Effector memory CD8-positive, alpha-beta T cell (primary cell): ENCODE measurements around the gene MAN1A1.
A peak's percentile ranks its signal among the peaks of the same experiment; 100 is the strongest.

Source experiments
- ATAC-seq: fragments of 150-1000 bp; cut with Tn5 transposase; replicated peaks from 2 replicates; pipeline ENCODE4 v1.10.0; 2021; ENCODE audit warnings: mild to moderate bottlenecking, moderate library complexity
- DNase-seq, 3 experiments: peaks; one replicate each; pipeline ENCODE4 v3.0.0; 2021
- H3K27ac Mint-ChIP-seq, 2 donors: one replicate each; pipeline ENCODE4 v1.8.0; 2022; ENCODE audit warnings: mild to moderate bottlenecking in 2 of 2, mixed read lengths in 2 of 2, moderate library complexity in 2 of 2
- H3K27me3 Mint-ChIP-seq, 2 donors: one replicate each; pipeline ENCODE4 v1.8.0; 2022; ENCODE audit warnings: mixed read lengths in 2 of 2
- H3K36me3 Mint-ChIP-seq: one replicate; pipeline ENCODE4 v1.8.0; 2022; ENCODE audit warnings: mild to moderate bottlenecking, moderate library complexity, mixed read lengths; ENCODE audit not compliant: insufficient read depth
- H3K4me1 Mint-ChIP-seq, 2 donors: one replicate each; pipeline ENCODE4 v1.8.0; 2022; ENCODE audit warnings: low read depth in 2 of 2, mixed read lengths in 2 of 2
- H3K4me3 Mint-ChIP-seq, 2 donors: one replicate each; pipeline ENCODE4 v1.8.0; 2022; ENCODE audit warnings: mild to moderate bottlenecking in 2 of 2, mixed read lengths in 2 of 2, moderate library complexity in 2 of 2
- H3K9me3 Mint-ChIP-seq, 2 donors: one replicate each; pipeline ENCODE4 v1.8.0; 2022; ENCODE audit warnings: mixed read lengths in 2 of 2

Gene MAN1A1

DNA sequence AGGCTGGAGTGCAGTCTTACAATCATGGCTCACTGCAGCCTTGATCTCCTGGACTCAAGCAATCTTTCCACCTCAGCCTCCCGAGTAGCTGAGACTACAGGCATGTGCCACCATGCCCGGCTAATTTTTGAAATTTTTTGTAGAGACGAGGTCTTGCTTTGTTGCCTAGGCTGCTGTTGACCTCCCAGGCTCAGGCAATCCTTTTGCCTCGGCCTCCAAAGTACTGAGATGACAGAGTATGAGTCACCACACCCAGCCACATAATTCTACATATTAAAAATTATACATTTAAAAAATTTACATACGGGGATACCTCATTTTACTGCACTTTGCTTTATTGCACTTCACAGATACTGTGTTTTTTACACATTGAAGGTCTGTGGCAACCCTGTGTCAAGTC is 115.1 kb downstream of the MAN1A1 start:
- H3K36me3 Mint-ChIP-seq = peaks cover 19% of the 10 kb centered on the region
- H3K9me3 Mint-ChIP-seq = no peaks in the 10 kb centered on the region
- no peaks in the 10 kb centered on the region for H3K27me3 Mint-ChIP-seq
- no peak overlapping the region for H3K27ac Mint-ChIP-seq
- no peak for DNase-seq
- no peak overlapping the region for H3K4me3 Mint-ChIP-seq
- no peak for ATAC-seq
- peaks cover 5 to 18% of the 10 kb centered on the region in 2 donors for H3K4me1 Mint-ChIP-seq

- H3K36me3 Mint-ChIP-seq = peaks cover 19% of the 10 kb centered on the region
- no peak overlapping the region for H3K4me3 Mint-ChIP-seq
Observed at GRCh38 chr6:119233312-119233984, 116.1 kb downstream of the MAN1A1 start.

GRCh38 chr6:119231394-119231793 is 118.2 kb downstream of the MAN1A1 start:
- H3K36me3 Mint-ChIP-seq = peaks cover 16% of the 10 kb centered on the region
- no peaks in the 10 kb centered on the region for H3K9me3 Mint-ChIP-seq
- no peak overlapping the region for H3K4me3 Mint-ChIP-seq
- H3K27me3 Mint-ChIP-seq = no peaks in the 10 kb centered on the region
- ATAC-seq (no peak), DNase-seq (no peak)
- H3K27ac Mint-ChIP-seq = no peak overlapping the region
- H3K4me1 Mint-ChIP-seq = peaks cover 5 to 14% of the 10 kb centered on the region in 2 donors

More at GRCh38 chr6:119233312-119233984, 116.1 kb downstream of the MAN1A1 start:
- H3K27ac Mint-ChIP-seq = peak overlapping the region in 1 of 2 donors; percentile 27
- no peak for DNase-seq
- no peak for ATAC-seq
- no peaks in the 10 kb centered on the region for H3K27me3 Mint-ChIP-seq
- H3K4me1 Mint-ChIP-seq = peaks cover 5 to 18% of the 10 kb centered on the region in 2 donors
- H3K9me3 Mint-ChIP-seq = no peaks in the 10 kb centered on the region

GRCh38 chr6:119230160-119230559 is 119.4 kb downstream of the MAN1A1 start:
- no peaks in the 10 kb centered on the region for H3K9me3 Mint-ChIP-seq

GRCh38 chr6:119227377-119227776 is 122.2 kb downstream of the MAN1A1 start:
- peaks cover 7 to 22% of the 10 kb centered on the region in 2 donors for H3K4me1 Mint-ChIP-seq
- H3K27me3 Mint-ChIP-seq = no peaks in the 10 kb centered on the region
- no peak overlapping the region for H3K4me3 Mint-ChIP-seq
- ATAC-seq (no peak), DNase-seq (no peak)
- H3K27ac Mint-ChIP-seq = no peak overlapping the region
- H3K36me3 Mint-ChIP-seq = peaks cover 4% of the 10 kb centered on the region
- no peaks in the 10 kb centered on the region for H3K9me3 Mint-ChIP-seq

More at GRCh38 chr6:119230160-119230559, 119.4 kb downstream of the MAN1A1 start:
- Mint-ChIP-seq H3K4me1 (peaks cover 8 to 21% of the 10 kb centered on the region in 2 donors), H3K27ac (peak overlapping the region; percentile 35 to 68), H3K27me3 (no peaks in the 10 kb centered on the region), H3K4me3 (no peak overlapping the region), H3K36me3 (peaks cover 7% of the 10 kb centered on the region)
- DNase-seq (no peak), ATAC-seq (no peak)

- DNase-seq (no peak), ATAC-seq (no peak)
- no peaks in the 10 kb centered on the region for H3K27me3 Mint-ChIP-seq
- H3K9me3 Mint-ChIP-seq = no peaks in the 10 kb centered on the region
- H3K4me3 Mint-ChIP-seq = no peak overlapping the region
- H3K36me3 Mint-ChIP-seq = peaks cover under 1% of the 10 kb centered on the region
- H3K27ac Mint-ChIP-seq = no peak overlapping the region
- peaks cover 4 to 19% of the 10 kb centered on the region in 2 donors for H3K4me1 Mint-ChIP-seq
Observed at GRCh38 chr6:119226089-119226488, 123.5 kb downstream of the MAN1A1 start.

DNA sequence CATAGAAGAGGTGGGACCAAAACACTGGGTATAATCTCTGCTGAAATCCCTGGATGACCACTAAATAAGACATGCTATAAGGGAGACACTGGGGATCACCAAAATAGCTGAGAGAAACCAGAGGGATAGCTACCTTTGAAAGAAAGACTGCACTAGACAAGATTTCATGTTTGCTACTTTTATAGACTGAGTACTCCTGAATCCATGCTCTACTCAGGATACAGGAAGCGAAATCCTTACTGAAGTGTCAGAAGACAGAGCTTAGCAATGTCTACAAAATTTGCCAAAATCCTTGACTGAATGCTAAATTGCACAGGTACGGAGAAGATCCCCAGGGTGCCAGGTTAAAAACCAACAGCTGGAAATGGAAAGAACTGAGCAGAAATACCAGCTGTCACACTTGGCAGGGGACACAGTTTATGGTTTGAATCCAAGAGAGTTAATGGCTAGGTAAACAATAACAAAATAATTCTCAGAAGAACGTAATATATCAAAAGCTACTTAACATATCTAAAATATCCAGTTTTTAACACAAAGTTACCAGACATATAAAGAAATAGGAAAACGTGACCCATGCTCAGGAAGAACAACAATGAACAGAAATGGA is 125.4 kb downstream of the MAN1A1 start:
- no peak overlapping the region for H3K4me3 Mint-ChIP-seq
- H3K36me3 Mint-ChIP-seq = no peaks in the 10 kb centered on the region
- no peaks in the 10 kb centered on the region for H3K9me3 Mint-ChIP-seq
- no peaks in the 10 kb centered on the region for H3K27me3 Mint-ChIP-seq
- no peak overlapping the region for H3K27ac Mint-ChIP-seq
- no peak for DNase-seq
- ATAC-seq = no peak
- peaks cover 4 to 12% of the 10 kb centered on the region in 2 donors for H3K4me1 Mint-ChIP-seq

GRCh38 chr6:119220452-119220851 is 129.1 kb downstream of the MAN1A1 start:
- H3K4me1 Mint-ChIP-seq = peaks cover 4 to 14% of the 10 kb centered on the region in 2 donors
- DNase-seq (no peak), ATAC-seq (no peak)
- no peak overlapping the region for H3K27ac Mint-ChIP-seq
- no peaks in the 10 kb centered on the region for H3K27me3 Mint-ChIP-seq
- no peaks in the 10 kb centered on the region for H3K9me3 Mint-ChIP-seq
- H3K36me3 Mint-ChIP-seq = no peaks in the 10 kb centered on the region
- H3K4me3 Mint-ChIP-seq = no peak overlapping the region

- peaks cover 4 to 10% of the 10 kb centered on the region in 2 donors for H3K4me1 Mint-ChIP-seq
- no peaks in the 10 kb centered on the region for H3K27me3 Mint-ChIP-seq
- H3K4me3 Mint-ChIP-seq = no peak overlapping the region
- H3K9me3 Mint-ChIP-seq = no peaks in the 10 kb centered on the region
- no peaks in the 10 kb centered on the region for H3K36me3 Mint-ChIP-seq
- no peak for ATAC-seq
- no peak for DNase-seq
- no peak overlapping the region for H3K27ac Mint-ChIP-seq
Observed at GRCh38 chr6:119218548-119218947, 131.0 kb downstream of the MAN1A1 start.

DNA sequence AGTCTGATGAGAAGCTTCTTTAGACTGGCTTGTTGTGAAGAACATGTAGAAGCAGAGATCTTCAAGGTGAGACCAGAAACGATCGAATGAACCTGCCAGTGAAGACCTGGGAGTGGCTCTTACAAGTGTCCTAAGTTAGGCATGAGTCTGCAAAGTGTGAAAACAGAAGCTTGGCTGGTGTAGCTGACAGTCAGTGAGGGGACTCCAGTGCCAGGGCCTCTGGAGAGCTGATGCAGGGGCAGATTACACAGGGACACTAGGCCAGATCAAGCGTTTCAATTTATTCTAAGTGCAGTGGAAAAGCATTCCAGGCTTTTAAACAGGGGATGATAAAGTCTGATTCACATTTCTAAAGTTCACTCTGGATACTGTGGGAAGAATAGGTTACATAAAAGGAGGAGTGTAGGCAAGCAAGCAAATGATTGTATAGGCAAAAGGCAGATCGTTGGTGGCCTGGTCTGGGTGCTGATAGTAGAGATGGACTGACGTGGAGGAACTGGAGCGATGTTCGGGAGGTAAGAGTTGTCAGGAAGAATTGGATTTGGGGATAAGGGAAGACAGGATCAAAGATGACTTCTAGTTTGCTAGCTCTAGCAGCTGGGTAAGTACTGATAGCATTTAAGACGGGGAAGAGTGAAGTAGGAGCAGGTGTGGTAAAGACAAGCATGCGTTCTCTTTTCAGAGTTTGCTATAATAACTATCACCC is 133.5 kb downstream of the MAN1A1 start:
- H3K27ac Mint-ChIP-seq = no peak overlapping the region

GRCh38 chr6:119215309-119215708 is 134.3 kb downstream of the MAN1A1 start:
- DNase-seq (no peak), ATAC-seq (no peak)
- Mint-ChIP-seq H3K27ac (no peak overlapping the region), H3K36me3 (no peaks in the 10 kb centered on the region), H3K4me3 (no peak overlapping the region), H3K4me1 (peaks cover 7% of the 10 kb centered on the region in 2 donors), H3K9me3 (no peaks in the 10 kb centered on the region), H3K27me3 (no peaks in the 10 kb centered on the region)

More for the DNA sequence above, 133.5 kb downstream of the MAN1A1 start:
- ATAC-seq = no peak
- Mint-ChIP-seq H3K4me3 (no peak overlapping the region), H3K27me3 (no peaks in the 10 kb centered on the region), H3K4me1 (peaks cover 4 to 7% of the 10 kb centered on the region in 2 donors), H3K36me3 (no peaks in the 10 kb centered on the region), H3K9me3 (no peaks in the 10 kb centered on the region)
- no peak for DNase-seq

- H3K4me1 Mint-ChIP-seq = peaks cover 0 to 8% of the 10 kb centered on the region in 2 donors
- ATAC-seq = no peak
Observed at GRCh38 chr6:119210596-119210995, 139.0 kb downstream of the MAN1A1 start.

DNA sequence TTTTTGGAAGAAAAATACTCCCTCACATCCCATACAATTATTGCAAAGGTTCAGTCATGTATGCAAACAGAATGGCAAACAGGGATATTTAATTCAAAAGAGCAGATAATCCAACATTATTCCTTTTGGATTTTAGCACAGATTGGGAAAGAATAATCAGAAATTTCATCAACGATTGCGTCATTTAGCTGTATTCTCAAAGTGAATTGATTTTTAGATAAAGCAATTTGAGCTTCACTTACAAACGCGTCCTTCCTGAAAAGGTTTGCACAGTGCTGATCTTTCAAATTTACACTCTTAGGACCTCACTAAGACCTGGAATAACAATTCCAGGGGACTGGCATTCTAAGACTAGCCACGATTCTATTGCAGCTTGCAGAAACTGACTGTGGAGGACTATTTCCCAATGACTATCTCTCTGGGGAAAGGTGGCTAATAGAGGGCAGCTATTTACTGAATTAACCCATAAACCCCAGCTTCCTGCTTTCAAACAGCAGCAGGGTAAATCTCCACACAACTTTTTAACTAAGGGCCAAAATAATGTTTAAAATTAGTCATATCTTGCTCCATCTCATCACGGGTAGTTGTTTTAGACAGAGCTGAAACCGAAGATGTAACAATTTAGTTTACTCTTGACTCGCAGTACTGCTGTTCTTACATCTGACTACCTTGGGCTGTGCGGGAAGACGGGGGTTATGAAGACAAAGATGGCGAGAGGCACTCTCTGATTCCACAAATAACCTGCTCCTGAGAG is 139.9 kb downstream of the MAN1A1 start:
- DNase-seq = no peak
- H3K4me3 Mint-ChIP-seq = no peak overlapping the region
- H3K36me3 Mint-ChIP-seq = peaks cover 6% of the 10 kb centered on the region
- peaks cover 0 to 8% of the 10 kb centered on the region in 2 donors for H3K4me1 Mint-ChIP-seq
- H3K27me3 Mint-ChIP-seq = no peaks in the 10 kb centered on the region
- ATAC-seq = no peak
- H3K9me3 Mint-ChIP-seq = no peaks in the 10 kb centered on the region
- H3K27ac Mint-ChIP-seq = no peak overlapping the region

More at GRCh38 chr6:119210596-119210995, 139.0 kb downstream of the MAN1A1 start:
- H3K9me3 Mint-ChIP-seq = no peaks in the 10 kb centered on the region
- no peaks in the 10 kb centered on the region for H3K27me3 Mint-ChIP-seq
- H3K27ac Mint-ChIP-seq = no peak overlapping the region
- H3K36me3 Mint-ChIP-seq = peaks cover 6% of the 10 kb centered on the region
- no peak overlapping the region for H3K4me3 Mint-ChIP-seq
- no peak for DNase-seq
